ENCODE data around the gene MRPL20. TPM values are rescaled to one million over a fixed set of nuclear protein-coding genes. Genes with fewer than 3 reads are reported as not detected.
"Not testable (repeated sequence)": the region's sequence is repeated elsewhere in the genome, so short reads cannot be mapped to it uniquely, and the experiment has no call there.

Gene MRPL20
- total and polyA plus RNA-seq, 10 donors: 67.4 to 168 (median 101) TPM

DNA sequence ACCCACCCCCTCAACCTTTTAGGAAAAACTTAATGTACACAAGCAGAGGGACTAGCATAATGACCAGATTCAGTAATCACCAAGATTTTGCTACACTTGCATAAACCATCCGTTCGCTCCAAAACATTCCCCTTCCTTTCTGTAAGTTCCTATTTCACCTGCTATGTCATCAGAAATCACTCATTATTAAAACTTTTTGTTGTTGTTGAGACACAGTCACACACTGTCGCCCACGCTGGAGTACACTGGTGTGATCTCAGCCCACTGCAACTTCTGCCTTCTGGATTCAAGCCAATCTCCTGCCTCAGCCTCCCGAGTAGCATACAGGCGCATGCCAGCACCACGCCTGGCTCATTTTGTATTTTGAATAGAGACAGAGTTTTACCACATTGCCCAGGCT, 3.4 kb downstream of the MRPL20 start:
- Histone ChIP-seq H3K4me1 (peaks cover 27 to 89% (median 67%) of the 10 kb centered on the region in 6 donors), H3K4me3 (no peak overlapping the region), H3K9me3 (no peaks in the 10 kb centered on the region), H3K36me3 (peaks cover 0 to 61% (median 51%) of the 10 kb centered on the region in 6 donors), H3K27me3 (replicated peaks in 1 of 7) (no peaks in the 10 kb centered on the region), H3K27ac (peak overlapping the region in 2 of 8 donors; percentile 1 to 28)
- no peak for DNase-seq
- intact Hi-C loops (cut with DNase I; ENCODE audit: low total_unique reads): no loop called here
- 75 to 90% (median 80%) methylated on average over 7 of the region's 7 CpGs for WGBS, 5 donors
- TF ChIP-seq POLR2A (IDR thresholded peaks at IDR 0.05): no peak
- TF ChIP-seq, protein P1, sequence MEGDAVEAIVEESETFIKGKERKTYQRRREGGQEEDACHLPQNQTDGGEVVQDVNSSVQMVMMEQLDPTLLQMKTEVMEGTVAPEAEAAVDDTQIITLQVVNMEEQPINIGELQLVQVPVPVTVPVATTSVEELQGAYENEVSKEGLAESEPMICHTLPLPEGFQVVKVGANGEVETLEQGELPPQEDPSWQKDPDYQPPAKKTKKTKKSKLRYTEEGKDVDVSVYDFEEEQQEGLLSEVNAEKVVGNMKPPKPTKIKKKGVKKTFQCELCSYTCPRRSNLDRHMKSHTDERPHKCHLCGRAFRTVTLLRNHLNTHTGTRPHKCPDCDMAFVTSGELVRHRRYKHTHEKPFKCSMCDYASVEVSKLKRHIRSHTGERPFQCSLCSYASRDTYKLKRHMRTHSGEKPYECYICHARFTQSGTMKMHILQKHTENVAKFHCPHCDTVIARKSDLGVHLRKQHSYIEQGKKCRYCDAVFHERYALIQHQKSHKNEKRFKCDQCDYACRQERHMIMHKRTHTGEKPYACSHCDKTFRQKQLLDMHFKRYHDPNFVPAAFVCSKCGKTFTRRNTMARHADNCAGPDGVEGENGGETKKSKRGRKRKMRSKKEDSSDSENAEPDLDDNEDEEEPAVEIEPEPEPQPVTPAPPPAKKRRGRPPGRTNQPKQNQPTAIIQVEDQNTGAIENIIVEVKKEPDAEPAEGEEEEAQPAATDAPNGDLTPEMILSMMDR (IDR thresholded peaks at IDR 0.05 in 8 of 11, conservative IDR thresholded peaks at IDR 0.05 in 3 of 11): no peak
- TF ChIP-seq POLR2AphosphoS5 (IDR thresholded peaks at IDR 0.05): peak in 1 of 3 donors; percentile 17

DNA sequence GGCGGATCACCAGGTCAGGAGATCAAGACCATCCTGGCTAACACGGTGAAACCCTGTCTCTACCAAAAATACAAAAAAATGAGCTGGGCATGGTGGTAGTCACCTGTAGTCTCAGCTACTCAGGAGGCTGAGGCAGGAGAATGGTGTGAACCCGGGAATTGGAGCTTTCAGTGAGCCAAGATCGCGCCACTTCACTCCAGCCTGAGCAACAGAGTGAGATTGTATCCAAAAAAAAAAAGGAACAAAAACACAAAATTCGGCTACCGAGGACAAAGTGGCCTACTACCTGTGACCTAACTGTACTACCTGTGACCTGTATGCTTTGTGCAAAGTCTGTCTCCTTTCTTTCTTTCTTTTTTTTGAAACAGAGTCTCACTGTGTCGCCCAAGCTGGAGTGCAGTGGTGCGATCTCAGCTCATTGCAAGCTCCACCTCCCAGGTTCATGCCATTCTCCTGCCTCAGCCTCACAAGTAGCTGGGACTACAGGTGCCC, 4.1 kb downstream of the MRPL20 start:
- DNase-seq; intact Hi-C loops (cut with DNase I; ENCODE audit: low total_unique reads); H3K4me3 ChIP-seq; H3K27me3 ChIP-seq (replicated peaks in 1 of 7); H3K9me3 ChIP-seq: not testable (repeated sequence)
- Histone ChIP-seq H3K27ac (peak overlapping the region in 2 of 8 donors; percentile 1 to 28), H3K4me1 (peaks cover 24 to 89% (median 67%) of the 10 kb centered on the region in 6 donors), H3K36me3 (peaks cover 0 to 64% (median 52%) of the 10 kb centered on the region in 6 donors)
- 84 to 92% (median 90%) methylated on average over 9 of the region's 9 CpGs for WGBS, 5 donors

DNA sequence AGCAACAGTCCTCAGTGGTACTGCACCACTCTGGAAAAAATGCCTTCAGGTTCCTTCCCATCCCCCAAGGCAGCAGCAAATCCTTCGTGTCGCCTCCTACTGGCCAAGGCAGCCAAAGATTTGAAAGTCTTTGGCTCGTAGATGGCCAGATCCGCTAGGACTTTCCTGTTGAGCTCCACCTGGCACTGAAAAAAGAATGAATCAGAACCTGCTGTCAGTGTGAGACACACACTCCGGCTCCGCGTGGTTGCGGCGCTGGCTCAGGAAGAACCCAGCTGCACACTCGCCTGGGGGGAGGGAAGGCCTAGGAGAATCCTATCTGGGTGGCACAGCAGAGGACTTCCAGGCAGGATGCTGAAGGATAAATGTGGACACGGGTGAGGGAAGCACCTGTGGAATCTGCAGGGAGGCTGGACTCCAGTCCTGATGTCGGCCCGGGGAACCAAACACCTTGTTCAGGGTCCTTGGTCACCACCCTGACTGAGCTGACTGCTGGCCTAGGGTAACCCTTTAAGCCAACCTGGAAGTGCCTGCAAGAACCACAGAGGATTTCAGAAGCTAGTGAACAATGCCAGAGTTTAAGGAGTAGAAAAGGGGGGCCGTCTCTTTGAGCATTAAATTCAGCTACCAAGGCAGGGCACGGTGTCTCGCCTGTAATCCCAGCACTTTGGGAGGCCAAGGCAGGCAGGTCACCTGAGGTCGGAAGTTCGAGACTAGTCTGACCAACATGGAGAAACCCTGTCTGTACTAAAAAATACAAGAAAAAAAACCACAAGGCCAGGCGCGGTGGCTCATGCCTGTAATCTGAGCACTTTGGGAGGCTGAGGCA, 4.8 kb downstream of the MRPL20 start:
- H3K36me3 ChIP-seq: peaks cover 0 to 71% (median 58%) of the 10 kb centered on the region in 6 donors
- no peak overlapping the region for H3K4me3 ChIP-seq
- H3K27me3 ChIP-seq (replicated peaks in 1 of 7): no peaks in the 10 kb centered on the region
- TF ChIP-seq POLR2AphosphoS5 (IDR thresholded peaks at IDR 0.05): peak in 2 of 3 donors; percentile 19 to 50
- TF ChIP-seq, protein P1 (IDR thresholded peaks at IDR 0.05 in 8 of 11, conservative IDR thresholded peaks at IDR 0.05 in 3 of 11): peak in 4 of 11 experiments; percentile 13 to 32 (median 24)
- TF ChIP-seq POLR2A (IDR thresholded peaks at IDR 0.05): no peak
- H3K9me3 ChIP-seq: no peaks in the 10 kb centered on the region
- intact Hi-C loops (cut with DNase I; ENCODE audit: low total_unique reads): no loop called here
- H3K4me1 ChIP-seq: peaks cover 29 to 90% (median 69%) of the 10 kb centered on the region in 6 donors
- WGBS, 5 donors: 75 to 90% (median 82%) methylated on average over 20 of the region's 20 CpGs
- H3K27ac ChIP-seq: peak overlapping the region in 1 of 8 donors; percentile 4
- DNase-seq: no peak

DNA sequence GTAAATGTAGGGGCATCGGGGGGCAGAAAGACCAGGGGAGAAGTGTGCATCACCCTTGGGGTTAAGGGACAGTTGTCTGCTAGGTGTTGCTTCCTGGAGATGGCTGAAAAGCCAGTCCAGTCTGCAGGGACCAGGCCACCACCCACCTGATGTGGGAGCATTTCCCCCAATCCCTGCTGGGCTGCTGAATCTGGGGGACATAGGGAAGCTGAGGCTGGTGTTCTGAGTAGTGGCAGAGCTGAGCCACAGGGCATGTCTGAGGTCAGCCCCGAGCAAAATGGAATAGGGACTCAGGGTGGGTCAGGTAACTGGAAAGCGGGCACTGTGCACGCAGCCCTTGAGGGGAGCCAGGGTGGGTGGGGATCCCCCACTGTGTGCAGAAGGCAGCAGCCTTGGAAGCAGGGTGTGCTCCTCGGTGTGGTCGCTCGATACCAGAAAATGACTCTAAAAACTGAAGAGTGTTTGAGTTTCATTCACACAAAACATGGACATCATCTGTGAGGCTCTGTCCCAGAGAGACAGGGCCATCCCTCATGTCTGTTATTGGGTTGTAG, 5.6 kb downstream of the MRPL20 start:
- Histone ChIP-seq H3K4me1 (peaks cover 29 to 93% (median 75%) of the 10 kb centered on the region in 6 donors), H3K9me3 (no peaks in the 10 kb centered on the region), H3K27me3 (replicated peaks in 1 of 7) (no peaks in the 10 kb centered on the region), H3K36me3 (peaks cover 0 to 78% (median 66%) of the 10 kb centered on the region in 6 donors), H3K27ac (no peak overlapping the region), H3K4me3 (no peak overlapping the region)
- TF ChIP-seq POLR2AphosphoS5 (IDR thresholded peaks at IDR 0.05): peak in 1 of 3 donors; percentile 2
- TF ChIP-seq, protein P1 (IDR thresholded peaks at IDR 0.05 in 8 of 11, conservative IDR thresholded peaks at IDR 0.05 in 3 of 11): no peak
- no peak for DNase-seq
- intact Hi-C loops (cut with DNase I; ENCODE audit: low total_unique reads): no loop called here
- WGBS, 5 donors: 83 to 93% (median 92%) methylated on average over 7 of the region's 7 CpGs

All from spleen (tissue), 11 donors.